OCI-LY7 (cell line): ENCODE results near the gene SPTB. TPM values are rescaled to one million over a fixed set of nuclear protein-coding genes. Genes with fewer than 3 reads are reported as not detected.

Source experiments
- BruUV-seq: library from RNA; stranded (reverse); fragments of 400-500 nt; replicated peaks from 2 replicates; lab custom pipeline; 2021; lab: Mats Ljungman, UMichigan
- CTCF ChIA-PET: fragments of 300-600 bp; sonication (Branson Sonifier 250); formaldehyde crosslinking; loops from one replicate; lab custom pipeline; 2022; ENCODE audit warnings: antibody characterized with exemption; ENCODE audit not compliant: unreplicated experiment; lab: Charles Lee
- POLR2A ChIA-PET: fragments of 300-600 bp; sonication (Branson Sonifier 250); formaldehyde crosslinking; loops from one replicate; lab custom pipeline; 2022; ENCODE audit warnings: antibody characterized with exemption; lab: Charles Lee
- DNase-seq: peaks from one replicate; pipeline ENCODE4 v3.0.0-alpha.2; 2015; ENCODE audit warnings: low spot score
- H2AFZ ChIP-seq: fragments of 200-600 bp; sonication (generic), shearing (Covaris generic); 2 replicates; pipeline ENCODE4 v1.6.1; 2014; ENCODE audit warnings: mild to moderate bottlenecking, antibody characterized with exemption, low read length, moderate library complexity
- H3K27ac ChIP-seq: fragments of 200-600 bp; sonication (generic); 2 replicates; pipeline ENCODE4 v1.5.1; 2014; ENCODE audit warnings: mixed run types, low read depth, mild to moderate bottlenecking, moderate library complexity, low read length, inconsistent platforms; ENCODE audit not compliant: poor library complexity, severe bottlenecking
- H3K36me3 ChIP-seq: fragments of 200-600 bp; sonication (generic); 2 replicates; pipeline ENCODE4 v1.6.1; 2014; ENCODE audit warnings: mild to moderate bottlenecking, antibody characterized with exemption, low read length, moderate library complexity, mixed read lengths; ENCODE audit not compliant: insufficient read depth
- H3K4me1 ChIP-seq: fragments of 200-600 bp; sonication (generic); 2 replicates; pipeline ENCODE4 v1.5.1; 2014; ENCODE audit warnings: mild to moderate bottlenecking, low read length; ENCODE audit not compliant: insufficient read depth, poor library complexity, severe bottlenecking
- H3K4me2 ChIP-seq: fragments of 200-600 bp; sonication (generic); 2 replicates; pipeline ENCODE4 v1.6.1; 2014; ENCODE audit warnings: mild to moderate bottlenecking, low read length
- H3K4me3 ChIP-seq: fragments of 200-600 bp; sonication (generic); 2 replicates; pipeline ENCODE4 v1.5.1; 2014; ENCODE audit warnings: mild to moderate bottlenecking, low read depth, low read length; ENCODE audit not compliant: poor library complexity, severe bottlenecking
- H3K79me2 ChIP-seq: fragments of 200-600 bp; sonication (generic); 2 replicates; pipeline ENCODE4 v1.6.1; 2016; ENCODE audit warnings: low read depth, mild to moderate bottlenecking, low read length, moderate library complexity, mixed read lengths; ENCODE audit not compliant: insufficient read depth
- H3K9me2 ChIP-seq: fragments of 200-600 bp; sonication (generic); 2 replicates; pipeline ENCODE4 v1.6.1; 2016; ENCODE audit warnings: mild to moderate bottlenecking, low read length, mixed read lengths; ENCODE audit not compliant: insufficient read depth
- H3K9me3 ChIP-seq: fragments of 200-600 bp; sonication (generic); 2 replicates; pipeline ENCODE4 v1.6.1; 2014; ENCODE audit warnings: mild to moderate bottlenecking, mixed run types, low read length, mixed read lengths
- H4K20me1 ChIP-seq: fragments of 200-600 bp; sonication (generic); 2 replicates; pipeline ENCODE4 v1.6.1; 2014; ENCODE audit warnings: mild to moderate bottlenecking, antibody characterized with exemption, low read length, moderate library complexity, mixed read lengths; ENCODE audit not compliant: insufficient read depth
- CTCF ChIP-seq: fragments of 200-600 bp; sonication (generic); conservative IDR thresholded peaks from 2 replicates; pipeline ENCODE4 v1.5.1; 2014; ENCODE audit warnings: mild to moderate bottlenecking, antibody characterized with exemption, low read length, moderate library complexity, mixed read lengths
- EZH2phosphoT487 ChIP-seq: fragments of 200-600 bp; sonication (generic); IDR thresholded peaks from 2 replicates; pipeline ENCODE4 v1.6.1; 2018; ENCODE audit warnings: low read depth, borderline replicate concordance, mild to moderate bottlenecking, mixed run types, antibody characterized with exemption, low read length, moderate library complexity, mixed read lengths
- intact Hi-C: fragments of 100-400 bp; cut with micrococcal nuclease; formaldehyde crosslinking; loops from one replicate; pipeline ENCODE4 v1.10.0; 2022; ENCODE audit not compliant: unreplicated experiment
- total RNA-seq, 2 experiments: library from RNA; depleted of rRNA in 1 of 2; stranded (reverse); fragments of >200 nt in 1 of 2; shearing (Covaris generic) in 1 of 2; gene quantifications; 2 replicates each; pipeline ENCODE4 v1.2.3, GENCODE V29; 2014 to 2022

The SPTB gene
- total RNA-seq, 2 experiments from 2014 or later, result not detected

DNA sequence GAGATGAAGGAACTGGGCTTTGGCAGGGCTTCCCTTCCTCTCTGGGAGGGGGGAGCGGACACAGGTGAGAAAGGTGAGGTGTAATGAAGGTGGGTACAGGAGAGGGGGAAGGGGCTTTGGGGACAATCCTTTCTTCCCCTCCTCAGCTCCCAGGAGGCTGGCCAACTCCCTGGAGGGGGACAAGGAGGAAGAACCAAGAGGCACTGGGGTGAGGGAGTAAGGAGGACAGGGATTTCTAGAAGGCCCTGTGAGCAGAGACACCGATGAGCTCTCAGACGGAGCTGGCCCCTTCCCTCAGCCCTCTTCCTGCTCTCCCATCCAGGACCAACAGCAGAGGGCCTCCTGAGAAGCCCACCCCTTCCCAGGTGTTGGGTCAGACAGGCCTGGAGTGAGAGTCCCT lies 122.1 kb downstream of the SPTB start:
- H3K27ac ChIP-seq, result no peak overlapping the region
- BruUV-seq, result no TSS peak
- no peak for TF ChIP-seq EZH2phosphoT487
- no peak for TF ChIP-seq CTCF
- H3K9me2 ChIP-seq, result no peaks in the 10 kb centered on the region
- no peaks in the 10 kb centered on the region for H3K36me3 ChIP-seq
- H3K9me3 ChIP-seq, result no peaks in the 10 kb centered on the region
- H3K4me3 ChIP-seq, result no peak overlapping the region
- H3K79me2 ChIP-seq, result no peaks in the 10 kb centered on the region
- DNase-seq, result no peak
- intact Hi-C loops, result no loop called here
- no peak overlapping the region for H2AFZ ChIP-seq
- ChIA-PET CTCF (no interaction called here), POLR2A (no interaction called here)
- no peak overlapping the region for H3K4me2 ChIP-seq
- no peaks in the 10 kb centered on the region for H3K4me1 ChIP-seq
- no peaks in the 10 kb centered on the region for H4K20me1 ChIP-seq

- H3K27ac ChIP-seq, result no peak overlapping the region
- no peak for DNase-seq
- H3K4me1 ChIP-seq, result no peaks in the 10 kb centered on the region
- no peaks in the 10 kb centered on the region for H4K20me1 ChIP-seq
- H3K9me3 ChIP-seq, result no peaks in the 10 kb centered on the region
- no peak overlapping the region for H2AFZ ChIP-seq
- intact Hi-C loops, result no loop called here
- ChIA-PET CTCF (no interaction called here), POLR2A (no interaction called here)
- H3K4me3 ChIP-seq, result no peak overlapping the region
- no peaks in the 10 kb centered on the region for H3K36me3 ChIP-seq
- no peak overlapping the region for H3K4me2 ChIP-seq
- BruUV-seq, result no TSS peak
- no peak for TF ChIP-seq CTCF
- TF ChIP-seq EZH2phosphoT487, result no peak
- H3K79me2 ChIP-seq, result no peaks in the 10 kb centered on the region
- H3K9me2 ChIP-seq, result no peaks in the 10 kb centered on the region
Measured at GRCh38 chr14:64756712-64757111, 123.0 kb downstream of the SPTB start.

GRCh38 chr14:64755781-64756221 lies 123.9 kb downstream of the SPTB start:
- intact Hi-C loops, result no loop called here

More at GRCh38 chr14:64755781-64756221, 123.9 kb downstream of the SPTB start:
- no peak overlapping the region for H3K4me3 ChIP-seq
- DNase-seq, result no peak
- TF ChIP-seq EZH2phosphoT487, result no peak
- no peak for TF ChIP-seq CTCF
- no peak overlapping the region for H3K4me2 ChIP-seq
- no TSS peak for BruUV-seq
- CTCF ChIA-PET, result no interaction called here
- H3K36me3 ChIP-seq, result no peaks in the 10 kb centered on the region
- H3K9me2 ChIP-seq, result no peaks in the 10 kb centered on the region
- POLR2A ChIA-PET, result no interaction called here
- no peaks in the 10 kb centered on the region for H3K4me1 ChIP-seq
- no peak overlapping the region for H2AFZ ChIP-seq
- H3K27ac ChIP-seq, result no peak overlapping the region
- H3K79me2 ChIP-seq, result no peaks in the 10 kb centered on the region
- no peaks in the 10 kb centered on the region for H3K9me3 ChIP-seq
- no peaks in the 10 kb centered on the region for H4K20me1 ChIP-seq
